ENCODE results near the gene NECTIN3.

Gene NECTIN3

GRCh38 chr3:111200027-111200426 lies 128.4 kb downstream of the NECTIN3 start:
- Histone ChIP-seq H3K79me1 (replicated peaks; ENCODE audit: low read length, poor library complexity, severe bottlenecking) (no peaks in the 10 kb centered on the region), H2AFZ (ENCODE audit: low read depth, low read length) (no peak overlapping the region), H3K18ac (ENCODE audit: low read depth in 1 of 2, low read length in 2 of 2) (no peak overlapping the region), H3K4me3 (ENCODE audit: insufficient read depth in 1 of 2, low read depth in 1 of 2, low read length in 2 of 2) (no peak overlapping the region), H4K91ac (ENCODE audit: low read length) (no peak overlapping the region), H2BK5ac (ENCODE audit: low read depth, low read length, poor library complexity, severe bottlenecking) (no peak overlapping the region), H2BK120ac (ENCODE audit: low read depth, low read length) (no peak overlapping the region), H3K9ac (ENCODE audit: low read length) (no peak overlapping the region), H3K9me3 (ENCODE audit: control insufficient read depth, low read length) (no peaks in the 10 kb centered on the region), H2AK5ac (ENCODE audit: low read length, severe bottlenecking) (no peak overlapping the region), H3K4ac (ENCODE audit: low read depth in 1 of 2, low read length in 2 of 2) (no peak overlapping the region), H3K4me1 (ENCODE audit: control insufficient read depth, insufficient read depth, low read depth, low read length) (peaks cover 3% of the 10 kb centered on the region), H2BK12ac (ENCODE audit: low read length in 2 of 2) (no peak overlapping the region), H3K14ac (ENCODE audit: low read length in 2 of 2) (no peak overlapping the region), H3K27me3 (ENCODE audit: control insufficient read depth in 1 of 2, insufficient read depth in 1 of 2, low read length in 2 of 2) (no peaks in the 10 kb centered on the region), H3K23ac (ENCODE audit: low read length in 2 of 2) (no peak overlapping the region), H3K4me2 (ENCODE audit: low read length, poor library complexity, severe bottlenecking) (no peak overlapping the region), H3K36me3 (ENCODE audit: control insufficient read depth in 1 of 2, insufficient read depth in 2 of 2, low read depth in 1 of 2, low read length in 2 of 2) (peaks cover 0 to 43% of the 10 kb centered on the region in 2 experiments), H4K8ac (ENCODE audit: low read length) (no peak overlapping the region), H3K27ac (ENCODE audit: low read length, poor library complexity, severe bottlenecking) (peak overlapping the region; percentile 38), H2BK15ac (ENCODE audit: low read depth, poor library complexity, severe bottlenecking) (no peak overlapping the region)
- peak; percentile 9 for DNase-seq

GRCh38 chr3:111210003-111210711 lies 138.5 kb downstream of the NECTIN3 start:
- Histone ChIP-seq H4K8ac (ENCODE audit: low read length) (no peak overlapping the region), H3K9ac (ENCODE audit: low read length) (no peak overlapping the region), H3K23ac (ENCODE audit: low read length in 2 of 2) (no peak overlapping the region), H2AK5ac (ENCODE audit: low read length, severe bottlenecking) (no peak overlapping the region), H3K79me1 (replicated peaks; ENCODE audit: low read length, poor library complexity, severe bottlenecking) (no peaks in the 10 kb centered on the region), H4K91ac (ENCODE audit: low read length) (no peak overlapping the region), H2BK5ac (ENCODE audit: low read depth, low read length, poor library complexity, severe bottlenecking) (no peak overlapping the region), H3K14ac (ENCODE audit: low read length in 2 of 2) (no peak overlapping the region), H2BK15ac (ENCODE audit: low read depth, poor library complexity, severe bottlenecking) (no peak overlapping the region), H3K9me3 (ENCODE audit: control insufficient read depth, low read length) (no peaks in the 10 kb centered on the region), H3K4me3 (ENCODE audit: insufficient read depth in 1 of 2, low read depth in 1 of 2, low read length in 2 of 2) (no peak overlapping the region), H3K27me3 (ENCODE audit: control insufficient read depth in 1 of 2, insufficient read depth in 1 of 2, low read length in 2 of 2) (no peaks in the 10 kb centered on the region), H3K4ac (ENCODE audit: low read depth in 1 of 2, low read length in 2 of 2) (no peak overlapping the region), H3K27ac (ENCODE audit: low read length, poor library complexity, severe bottlenecking) (no peak overlapping the region), H2BK120ac (ENCODE audit: low read depth, low read length) (no peak overlapping the region), H2BK12ac (ENCODE audit: low read length in 2 of 2) (no peak overlapping the region), H3K36me3 (ENCODE audit: control insufficient read depth in 1 of 2, insufficient read depth in 2 of 2, low read depth in 1 of 2, low read length in 2 of 2) (no peaks in the 10 kb centered on the region), H3K18ac (ENCODE audit: low read depth in 1 of 2, low read length in 2 of 2) (no peak overlapping the region), H2AFZ (ENCODE audit: low read depth, low read length) (no peak overlapping the region), H3K4me2 (ENCODE audit: low read length, poor library complexity, severe bottlenecking) (no peak overlapping the region), H3K4me1 (ENCODE audit: control insufficient read depth, insufficient read depth, low read depth, low read length) (peaks cover 2% of the 10 kb centered on the region)
- peak; percentile 38 for DNase-seq
- no CpG with 5 or more reads among the region's 1 CpG for WGBS

- Histone ChIP-seq H2BK15ac (ENCODE audit: low read depth, poor library complexity, severe bottlenecking) (no peak overlapping the region), H3K79me1 (replicated peaks; ENCODE audit: low read length, poor library complexity, severe bottlenecking) (no peaks in the 10 kb centered on the region), H3K9ac (ENCODE audit: low read length) (no peak overlapping the region), H3K9me3 (ENCODE audit: control insufficient read depth, low read length) (no peaks in the 10 kb centered on the region), H2BK5ac (ENCODE audit: low read depth, low read length, poor library complexity, severe bottlenecking) (no peak overlapping the region), H3K4me3 (ENCODE audit: insufficient read depth in 1 of 2, low read depth in 1 of 2, low read length in 2 of 2) (no peak overlapping the region), H3K36me3 (ENCODE audit: control insufficient read depth in 1 of 2, insufficient read depth in 2 of 2, low read depth in 1 of 2, low read length in 2 of 2) (no peaks in the 10 kb centered on the region), H3K4me1 (ENCODE audit: control insufficient read depth, insufficient read depth, low read depth, low read length) (peaks cover 2% of the 10 kb centered on the region), H2AFZ (ENCODE audit: low read depth, low read length) (no peak overlapping the region), H3K4me2 (ENCODE audit: low read length, poor library complexity, severe bottlenecking) (no peak overlapping the region), H2BK120ac (ENCODE audit: low read depth, low read length) (no peak overlapping the region), H3K4ac (ENCODE audit: low read depth in 1 of 2, low read length in 2 of 2) (no peak overlapping the region), H4K91ac (ENCODE audit: low read length) (no peak overlapping the region), H2AK5ac (ENCODE audit: low read length, severe bottlenecking) (no peak overlapping the region), H3K23ac (ENCODE audit: low read length in 2 of 2) (no peak overlapping the region), H2BK12ac (ENCODE audit: low read length in 2 of 2) (no peak overlapping the region), H3K27me3 (ENCODE audit: control insufficient read depth in 1 of 2, insufficient read depth in 1 of 2, low read length in 2 of 2) (no peaks in the 10 kb centered on the region), H4K8ac (ENCODE audit: low read length) (no peak overlapping the region), H3K14ac (ENCODE audit: low read length in 2 of 2) (no peak overlapping the region), H3K27ac (ENCODE audit: low read length, poor library complexity, severe bottlenecking) (no peak overlapping the region), H3K18ac (ENCODE audit: low read depth in 1 of 2, low read length in 2 of 2) (no peak overlapping the region)
- no peak for DNase-seq
- 87% methylated on average over 3 of the region's 3 CpGs for WGBS
Measured at GRCh38 chr3:111210866-111211564, 139.4 kb downstream of the NECTIN3 start.

- DNase-seq, result no peak
- WGBS, result 100% methylated on average over 4 of the region's 4 CpGs
- Histone ChIP-seq H3K36me3 (ENCODE audit: control insufficient read depth in 1 of 2, insufficient read depth in 2 of 2, low read depth in 1 of 2, low read length in 2 of 2) (no peaks in the 10 kb centered on the region), H3K27ac (ENCODE audit: low read length, poor library complexity, severe bottlenecking) (no peak overlapping the region), H3K79me1 (replicated peaks; ENCODE audit: low read length, poor library complexity, severe bottlenecking) (no peaks in the 10 kb centered on the region), H3K9ac (ENCODE audit: low read length) (no peak overlapping the region), H3K9me3 (ENCODE audit: control insufficient read depth, low read length) (no peaks in the 10 kb centered on the region), H2AK5ac (ENCODE audit: low read length, severe bottlenecking) (no peak overlapping the region), H2BK120ac (ENCODE audit: low read depth, low read length) (no peak overlapping the region), H2BK15ac (ENCODE audit: low read depth, poor library complexity, severe bottlenecking) (no peak overlapping the region), H3K4me2 (ENCODE audit: low read length, poor library complexity, severe bottlenecking) (no peak overlapping the region), H4K91ac (ENCODE audit: low read length) (no peak overlapping the region), H3K14ac (ENCODE audit: low read length in 2 of 2) (no peak overlapping the region), H3K18ac (ENCODE audit: low read depth in 1 of 2, low read length in 2 of 2) (no peak overlapping the region), H4K8ac (ENCODE audit: low read length) (no peak overlapping the region), H3K4me1 (ENCODE audit: control insufficient read depth, insufficient read depth, low read depth, low read length) (peaks cover 2% of the 10 kb centered on the region), H3K4me3 (ENCODE audit: insufficient read depth in 1 of 2, low read depth in 1 of 2, low read length in 2 of 2) (no peak overlapping the region), H2AFZ (ENCODE audit: low read depth, low read length) (no peak overlapping the region), H2BK5ac (ENCODE audit: low read depth, low read length, poor library complexity, severe bottlenecking) (no peak overlapping the region), H3K27me3 (ENCODE audit: control insufficient read depth in 1 of 2, insufficient read depth in 1 of 2, low read length in 2 of 2) (no peaks in the 10 kb centered on the region), H3K4ac (ENCODE audit: low read depth in 1 of 2, low read length in 2 of 2) (no peak overlapping the region), H2BK12ac (ENCODE audit: low read length in 2 of 2) (no peak overlapping the region), H3K23ac (ENCODE audit: low read length in 2 of 2) (no peak overlapping the region)
Measured at GRCh38 chr3:111212511-111212910, 140.9 kb downstream of the NECTIN3 start.

Measured in mesenchymal stem cell (in vitro differentiated cells and primary cell).